SIG-M5 treated with dmso at 0.1 percent for 504 hours (cell line): ENCODE measurements around the gene MAN2B2.
"Not testable (repeated sequence)": the region's sequence is repeated elsewhere in the genome, so short reads cannot be mapped to it uniquely, and the experiment has no call there.

Source experiments
- DNase-seq: peaks from one replicate; lab custom pipeline; 2025; ENCODE audit not compliant: unreplicated experiment; lab: John Stamatoyannopoulos, UW

MAN2B2 gene

GRCh38 chr4:6613676-6614651 is 39.0 kb downstream of the MAN2B2 start:
- no peak for DNase-seq

GRCh38 chr4:6614701-6615230 is 39.8 kb downstream of the MAN2B2 start:
- DNase-seq, result no peak

- no peak for DNase-seq
Observed at GRCh38 chr4:6616087-6616995, 41.4 kb downstream of the MAN2B2 start.

GRCh38 chr4:6617246-6617645 is 42.3 kb downstream of the MAN2B2 start:
- no peak for DNase-seq

- no peak for DNase-seq
Observed at GRCh38 chr4:6618386-6619115, 43.6 kb downstream of the MAN2B2 start.

- no peak for DNase-seq
Observed at GRCh38 chr4:6619116-6619465, 44.1 kb downstream of the MAN2B2 start.

- no peak for DNase-seq
Observed at GRCh38 chr4:6619466-6620255, 44.7 kb downstream of the MAN2B2 start.

GRCh38 chr4:6620296-6620695 is 45.3 kb downstream of the MAN2B2 start:
- DNase-seq, result no peak

- no peak for DNase-seq
Observed at GRCh38 chr4:6620891-6621555, 46.0 kb downstream of the MAN2B2 start.

- no peak for DNase-seq
Observed at GRCh38 chr4:6621556-6621927, 46.6 kb downstream of the MAN2B2 start.

- no peak for DNase-seq
Observed at GRCh38 chr4:6622744-6623143, 47.8 kb downstream of the MAN2B2 start.

GRCh38 chr4:6625256-6625655 is 50.3 kb downstream of the MAN2B2 start:
- no peak for DNase-seq

GRCh38 chr4:6626066-6626465 is 51.1 kb downstream of the MAN2B2 start:
- no peak for DNase-seq

GRCh38 chr4:6627832-6628231 is 52.8 kb downstream of the MAN2B2 start:
- DNase-seq, result no peak

GRCh38 chr4:6628484-6628883 is 53.5 kb downstream of the MAN2B2 start:
- not testable (repeated sequence) for DNase-seq

GRCh38 chr4:6632125-6632524 is 57.1 kb downstream of the MAN2B2 start:
- DNase-seq, result no peak

GRCh38 chr4:6633091-6633906 is 58.3 kb downstream of the MAN2B2 start:
- peak; percentile 89 for DNase-seq

- DNase-seq, result no peak
Observed at GRCh38 chr4:6634746-6635145, 59.8 kb downstream of the MAN2B2 start.
